Measurements from ENCODE around the gene YIF1A.

Gene YIF1A

DNA sequence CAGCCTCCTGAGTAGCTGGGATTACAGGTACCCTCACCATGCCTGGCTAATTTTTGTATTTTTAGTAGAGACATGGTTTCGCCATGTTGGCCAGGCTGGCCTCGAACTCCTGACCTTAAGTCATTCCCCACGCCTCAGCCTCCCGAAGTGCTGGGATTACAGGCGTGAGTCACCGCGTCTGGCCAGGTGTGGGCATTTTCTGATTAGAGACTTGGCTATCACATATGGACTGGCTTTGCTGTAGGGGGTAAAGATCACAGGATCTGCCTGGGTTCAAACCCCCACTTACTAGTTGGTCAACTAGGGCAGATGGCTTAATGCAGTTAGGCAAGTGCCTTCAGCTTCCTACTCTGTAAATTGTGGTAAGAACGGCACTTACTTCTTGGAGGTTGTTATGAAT lies 21.4 kb upstream of the YIF1A start:
- H3K9me3 ChIP-seq (ENCODE audit: insufficient read depth, low read length, severe bottlenecking): no peaks in the 10 kb centered on the region
- peaks cover 23% of the 10 kb centered on the region for H3K4me1 ChIP-seq (ENCODE audit: insufficient read depth, low read length)
- DNase-seq (no peak), ATAC-seq (ENCODE audit: insufficient read depth, low read depth) (no peak)
- H3K27me3 ChIP-seq (ENCODE audit: insufficient read depth, low read length, poor library complexity): no peaks in the 10 kb centered on the region
- no peaks in the 10 kb centered on the region for H3K36me3 ChIP-seq (ENCODE audit: insufficient read depth, low read length)
- H3K79me2 ChIP-seq (ENCODE audit: insufficient read depth, low read length): no peaks in the 10 kb centered on the region
- H2AFZ ChIP-seq (ENCODE audit: low read depth, low read length): no peak overlapping the region
- no peak for TF ChIP-seq EZH2 (IDR thresholded peaks at IDR 0.05; ENCODE audit: borderline replicate concordance, low read depth, low read length, severe bottlenecking)
- TF ChIP-seq, protein P1, sequence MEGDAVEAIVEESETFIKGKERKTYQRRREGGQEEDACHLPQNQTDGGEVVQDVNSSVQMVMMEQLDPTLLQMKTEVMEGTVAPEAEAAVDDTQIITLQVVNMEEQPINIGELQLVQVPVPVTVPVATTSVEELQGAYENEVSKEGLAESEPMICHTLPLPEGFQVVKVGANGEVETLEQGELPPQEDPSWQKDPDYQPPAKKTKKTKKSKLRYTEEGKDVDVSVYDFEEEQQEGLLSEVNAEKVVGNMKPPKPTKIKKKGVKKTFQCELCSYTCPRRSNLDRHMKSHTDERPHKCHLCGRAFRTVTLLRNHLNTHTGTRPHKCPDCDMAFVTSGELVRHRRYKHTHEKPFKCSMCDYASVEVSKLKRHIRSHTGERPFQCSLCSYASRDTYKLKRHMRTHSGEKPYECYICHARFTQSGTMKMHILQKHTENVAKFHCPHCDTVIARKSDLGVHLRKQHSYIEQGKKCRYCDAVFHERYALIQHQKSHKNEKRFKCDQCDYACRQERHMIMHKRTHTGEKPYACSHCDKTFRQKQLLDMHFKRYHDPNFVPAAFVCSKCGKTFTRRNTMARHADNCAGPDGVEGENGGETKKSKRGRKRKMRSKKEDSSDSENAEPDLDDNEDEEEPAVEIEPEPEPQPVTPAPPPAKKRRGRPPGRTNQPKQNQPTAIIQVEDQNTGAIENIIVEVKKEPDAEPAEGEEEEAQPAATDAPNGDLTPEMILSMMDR (IDR thresholded peaks at IDR 0.05; ENCODE audit: borderline replicate concordance, extremely low read depth, low read length, poor library complexity, severe bottlenecking): no peak
- no peak overlapping the region for H3K4me2 ChIP-seq (ENCODE audit: insufficient read depth, low read length)
- no peak overlapping the region for H3K27ac ChIP-seq (ENCODE audit: low read length)
- H3K4me3 ChIP-seq (ENCODE audit: low read depth in 1 of 2, low read length in 2 of 2): no peak overlapping the region
- H4K20me1 ChIP-seq (ENCODE audit: insufficient read depth, low read length): no peaks in the 10 kb centered on the region
- H3K9ac ChIP-seq (ENCODE audit: low read depth, low read length): no peak overlapping the region

DNA sequence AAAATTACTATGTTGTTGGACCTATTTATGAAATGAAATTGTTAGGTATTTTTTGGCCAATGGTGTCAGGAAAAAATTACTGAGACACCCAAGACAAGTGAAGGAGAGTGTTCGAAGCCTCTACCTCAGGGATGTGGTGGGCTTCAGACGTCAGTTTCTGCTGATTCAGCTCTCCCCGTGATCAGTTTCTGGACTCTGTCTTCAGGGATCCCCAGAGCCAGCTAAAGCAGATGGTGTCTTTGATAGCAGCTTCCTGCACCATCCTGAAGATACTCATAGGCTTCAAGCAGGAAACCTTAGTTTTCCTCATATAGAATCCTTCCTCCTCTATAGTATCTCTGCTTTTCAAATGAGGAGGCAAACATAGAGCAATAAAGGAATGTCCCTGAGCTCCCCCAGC lies 20.5 kb upstream of the YIF1A start:
- H2AFZ ChIP-seq (ENCODE audit: low read depth, low read length): no peak overlapping the region
- H3K9me3 ChIP-seq (ENCODE audit: insufficient read depth, low read length, severe bottlenecking): no peaks in the 10 kb centered on the region
- no peaks in the 10 kb centered on the region for H4K20me1 ChIP-seq (ENCODE audit: insufficient read depth, low read length)
- no peak overlapping the region for H3K4me3 ChIP-seq (ENCODE audit: low read depth in 1 of 2, low read length in 2 of 2)
- no peak overlapping the region for H3K27ac ChIP-seq (ENCODE audit: low read length)
- DNase-seq (no peak), ATAC-seq (ENCODE audit: insufficient read depth, low read depth) (no peak)
- no peaks in the 10 kb centered on the region for H3K79me2 ChIP-seq (ENCODE audit: insufficient read depth, low read length)
- peaks cover 23% of the 10 kb centered on the region for H3K4me1 ChIP-seq (ENCODE audit: insufficient read depth, low read length)
- no peak overlapping the region for H3K4me2 ChIP-seq (ENCODE audit: insufficient read depth, low read length)
- H3K36me3 ChIP-seq (ENCODE audit: insufficient read depth, low read length): no peaks in the 10 kb centered on the region
- no peak for TF ChIP-seq EZH2 (IDR thresholded peaks at IDR 0.05; ENCODE audit: borderline replicate concordance, low read depth, low read length, severe bottlenecking)
- TF ChIP-seq, protein P1 (IDR thresholded peaks at IDR 0.05; ENCODE audit: borderline replicate concordance, extremely low read depth, low read length, poor library complexity, severe bottlenecking): no peak
- no peak overlapping the region for H3K9ac ChIP-seq (ENCODE audit: low read depth, low read length)
- no peaks in the 10 kb centered on the region for H3K27me3 ChIP-seq (ENCODE audit: insufficient read depth, low read length, poor library complexity)

- Histone ChIP-seq H3K4me3 (ENCODE audit: low read depth in 1 of 2, low read length in 2 of 2) (no peak overlapping the region), H3K27ac (ENCODE audit: low read length) (no peak overlapping the region), H3K4me1 (ENCODE audit: insufficient read depth, low read length) (no peaks in the 10 kb centered on the region), H3K79me2 (ENCODE audit: insufficient read depth, low read length) (no peaks in the 10 kb centered on the region), H3K9me3 (ENCODE audit: insufficient read depth, low read length, severe bottlenecking) (no peaks in the 10 kb centered on the region), H3K36me3 (ENCODE audit: insufficient read depth, low read length) (no peaks in the 10 kb centered on the region), H3K27me3 (ENCODE audit: insufficient read depth, low read length, poor library complexity) (no peaks in the 10 kb centered on the region), H2AFZ (ENCODE audit: low read depth, low read length) (no peak overlapping the region), H3K4me2 (ENCODE audit: insufficient read depth, low read length) (no peak overlapping the region), H3K9ac (ENCODE audit: low read depth, low read length) (no peak overlapping the region), H4K20me1 (ENCODE audit: insufficient read depth, low read length) (no peaks in the 10 kb centered on the region)
- no peak for TF ChIP-seq EZH2 (IDR thresholded peaks at IDR 0.05; ENCODE audit: borderline replicate concordance, low read depth, low read length, severe bottlenecking)
- TF ChIP-seq, protein P1 (IDR thresholded peaks at IDR 0.05; ENCODE audit: borderline replicate concordance, extremely low read depth, low read length, poor library complexity, severe bottlenecking): no peak
- DNase-seq (no peak), ATAC-seq (ENCODE audit: insufficient read depth, low read depth) (no peak)
Observed at GRCh38 chr11:66302656-66303055, 13.7 kb upstream of the YIF1A start.

GRCh38 chr11:66299186-66299585 lies 10.2 kb upstream of the YIF1A start:
- no peaks in the 10 kb centered on the region for H3K36me3 ChIP-seq (ENCODE audit: insufficient read depth, low read length)
- TF ChIP-seq, protein P1 (IDR thresholded peaks at IDR 0.05; ENCODE audit: borderline replicate concordance, extremely low read depth, low read length, poor library complexity, severe bottlenecking): no peak
- TF ChIP-seq EZH2 (IDR thresholded peaks at IDR 0.05; ENCODE audit: borderline replicate concordance, low read depth, low read length, severe bottlenecking): no peak
- DNase-seq (no peak), ATAC-seq (ENCODE audit: insufficient read depth, low read depth) (no peak)
- H3K9me3 ChIP-seq (ENCODE audit: insufficient read depth, low read length, severe bottlenecking): no peaks in the 10 kb centered on the region
- no peak overlapping the region for H3K9ac ChIP-seq (ENCODE audit: low read depth, low read length)
- H3K27ac ChIP-seq (ENCODE audit: low read length): no peak overlapping the region
- H3K4me2 ChIP-seq (ENCODE audit: insufficient read depth, low read length): no peak overlapping the region
- no peaks in the 10 kb centered on the region for H3K4me1 ChIP-seq (ENCODE audit: insufficient read depth, low read length)
- H3K27me3 ChIP-seq (ENCODE audit: insufficient read depth, low read length, poor library complexity): no peaks in the 10 kb centered on the region
- no peaks in the 10 kb centered on the region for H4K20me1 ChIP-seq (ENCODE audit: insufficient read depth, low read length)
- no peak overlapping the region for H3K4me3 ChIP-seq (ENCODE audit: low read depth in 1 of 2, low read length in 2 of 2)
- no peak overlapping the region for H2AFZ ChIP-seq (ENCODE audit: low read depth, low read length)
- H3K79me2 ChIP-seq (ENCODE audit: insufficient read depth, low read length): no peaks in the 10 kb centered on the region

Data from DND-41 (cell line).